GM23248 (cell line): ENCODE data around the gene CYTH4. TPM values are rescaled to one million over a fixed set of nuclear protein-coding genes. Genes with fewer than 3 reads are reported as not detected.

Experiments
- DNase-seq: peaks from one replicate; pipeline ENCODE4 v3.0.0-alpha.2; 2015
- H2AFZ ChIP-seq: fragments of 200-600 bp; sonication (generic); 2 replicates; pipeline ENCODE4 v1.6.1; 2016; ENCODE audit warnings: antibody characterized with exemption
- H3F3A ChIP-seq: fragments of 200-600 bp; sonication (generic); 2 replicates; pipeline ENCODE4 v1.6.1; 2016; ENCODE audit warnings: mild to moderate bottlenecking, antibody characterized with exemption, mixed run types; ENCODE audit not compliant: insufficient read depth
- H3K27ac ChIP-seq: fragments of 200-600 bp; sonication (generic); 2 replicates; pipeline ENCODE4 v1.5.1; 2016; ENCODE audit warnings: mild to moderate bottlenecking
- H3K27me3 ChIP-seq: fragments of 200-600 bp; sonication (generic); replicated peaks from 2 replicates; pipeline ENCODE4 v1.6.1; 2016; ENCODE audit warnings: mild to moderate bottlenecking; ENCODE audit not compliant: insufficient read depth
- H3K36me3 ChIP-seq: fragments of 200-600 bp; sonication (generic); 2 replicates; pipeline ENCODE4 v1.6.1; 2016; ENCODE audit warnings: low read depth, mild to moderate bottlenecking
- H3K4me1 ChIP-seq: fragments of 200-600 bp; sonication (generic); 2 replicates; pipeline ENCODE4 v1.6.1; 2016; ENCODE audit warnings: mild to moderate bottlenecking; ENCODE audit not compliant: insufficient read depth
- H3K4me2 ChIP-seq: fragments of 200-600 bp; sonication (generic); one replicate; pipeline ENCODE4 v1.6.1; 2016; ENCODE audit warnings: mild to moderate bottlenecking; ENCODE audit not compliant: unreplicated experiment
- H3K4me3 ChIP-seq: fragments of 200-600 bp; sonication (generic); 2 replicates; pipeline ENCODE4 v1.5.1; 2016; ENCODE audit warnings: mild to moderate bottlenecking
- H3K79me2 ChIP-seq: fragments of 200-600 bp; sonication (generic); 2 replicates; pipeline ENCODE4 v1.6.1; 2016; ENCODE audit warnings: mild to moderate bottlenecking; ENCODE audit not compliant: insufficient read depth
- H3K9ac ChIP-seq: fragments of 200-600 bp; sonication (generic); 2 replicates; pipeline ENCODE4 v1.6.1; 2016; ENCODE audit warnings: mild to moderate bottlenecking
- H3K9me2 ChIP-seq: fragments of 200-600 bp; sonication (generic); 2 replicates; pipeline ENCODE4 v1.6.1; 2016; ENCODE audit warnings: mixed run types, mild to moderate bottlenecking, moderate library complexity; ENCODE audit not compliant: insufficient read depth
- H3K9me3 ChIP-seq: fragments of 200-600 bp; sonication (generic); one replicate; pipeline ENCODE4 v1.6.1; 2017; ENCODE audit warnings: low read depth
- H4K20me1 ChIP-seq: fragments of 200-600 bp; sonication (generic); 2 replicates; pipeline ENCODE4 v1.6.0; 2016; ENCODE audit not compliant: insufficient read depth
- EZH2 ChIP-seq: fragments of 200-600 bp; sonication (generic); IDR thresholded peaks from 2 replicates; pipeline ENCODE4 v1.6.1; 2018; ENCODE audit warnings: antibody characterized with exemption, mild to moderate bottlenecking; ENCODE audit not compliant: insufficient read depth, poor library complexity, severe bottlenecking
- EZH2phosphoT487 ChIP-seq: fragments of 200-600 bp; sonication (generic); IDR thresholded peaks from 2 replicates; pipeline ENCODE4 v1.6.1; 2018; ENCODE audit warnings: antibody characterized with exemption, moderate library complexity, mild to moderate bottlenecking, low read depth; ENCODE audit not compliant: insufficient read depth
- WGBS, 2 experiments: methylation state at CpG; one replicate each; pipeline ENCODE4 v1.1.6; 2015 to 2017; ENCODE audit warnings: low lambda C conversion rate in 2 of 2, low coverage in 1 of 2; ENCODE audit errors: missing lambda C conversion rate in 2 of 2; 5-methylcytosine and 5-hydroxymethylcytosine counted together
- in situ Hi-C: fragments of 300-500 bp; cut with MboI; formaldehyde crosslinking; loops from 2 replicates; pipeline ENCODE4 v1.15.0; 2020
- polyA plus RNA-seq: library from polyadenylated mRNA; unstranded; fragments of >200 nt; fragmentation: Nextera tagmentation; extraction: Ambion mirVana; gene quantifications from 2 replicates; pipeline ENCODE4 v1.2.1, GENCODE V29; 2016
- total RNA-seq: library from RNA; depleted of rRNA; stranded (reverse); fragments of >200 nt; shearing (Covaris generic); gene quantifications from 2 replicates; pipeline ENCODE4 v1.2.3, GENCODE V29; 2014

CYTH4 gene
- total and polyA plus RNA-seq, 2 experiments from 2014 or later = not detected

- WGBS, 2 experiments = 78 to 79% methylated on average over 9 of the region's 9 CpGs
- H3K9ac ChIP-seq = no peak overlapping the region
- in situ Hi-C loops = loop anchor here (10.0 kb wide), 1 partner anchor 142 kb away; no protein-coding TSS in a partner anchor
Observed at GRCh38 chr22:37312549-37313183, 30.4 kb downstream of the CYTH4 start.

DNA sequence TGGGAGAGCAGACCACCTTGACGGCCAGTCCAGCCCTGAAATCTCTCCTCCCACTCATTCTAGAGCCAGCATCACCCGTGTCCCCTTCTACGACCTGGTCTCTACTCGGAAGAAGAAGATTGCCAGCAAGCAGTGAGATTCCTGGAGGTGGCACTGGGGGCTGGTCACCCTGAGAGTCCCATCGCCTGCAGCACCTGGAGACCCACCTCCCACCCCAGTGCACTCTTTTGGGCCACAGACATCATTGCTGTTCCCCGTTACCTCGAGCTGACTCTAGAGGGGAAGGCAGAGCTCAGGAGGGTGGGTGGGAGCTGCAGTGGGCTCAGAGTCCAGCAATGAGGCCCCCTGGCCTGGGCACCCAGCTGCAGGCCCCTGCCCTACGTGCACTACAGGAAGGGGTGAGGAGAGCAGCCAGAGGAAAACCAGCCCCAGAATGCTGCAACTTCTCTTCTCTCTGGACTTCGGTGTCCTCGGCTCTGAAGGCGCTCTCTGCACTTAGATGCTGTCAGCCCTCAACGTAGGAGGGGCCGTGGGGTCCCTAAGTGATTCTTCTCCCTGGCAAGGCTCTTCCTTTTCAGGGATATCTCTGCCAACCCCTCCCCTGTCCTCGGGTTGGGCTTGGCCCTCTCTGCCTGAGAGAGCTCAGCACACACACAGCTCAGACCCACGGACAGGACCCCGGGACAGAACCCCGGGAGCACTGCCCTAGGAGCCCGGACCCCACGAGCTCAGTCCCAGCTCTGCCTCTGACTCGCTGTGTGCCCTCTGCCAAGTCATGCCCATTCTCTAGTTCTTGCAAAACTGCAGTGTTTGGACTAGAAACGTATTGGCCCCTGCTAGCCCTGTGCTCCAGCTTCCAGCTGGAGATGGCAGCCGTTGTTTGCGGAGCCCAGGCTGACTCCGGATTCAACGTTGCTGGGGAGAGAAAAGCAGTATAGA is 31.3 kb downstream of the CYTH4 start:
- 46 to 49% methylated on average over 25 of the region's 25 CpGs for WGBS, 2 experiments
- Histone ChIP-seq H3K4me1 (peaks cover 7% of the 10 kb centered on the region; the same call in 1 of the 2 replicates), H3K9me3 (no peaks in the 10 kb centered on the region), H3K27ac (no peak overlapping the region), H4K20me1 (no peaks in the 10 kb centered on the region), H3K9ac (no peak overlapping the region), H3F3A (no peaks in the 10 kb centered on the region), H3K4me2 (no peak overlapping the region), H3K27me3 (no peaks in the 10 kb centered on the region), H3K79me2 (no peaks in the 10 kb centered on the region), H3K9me2 (no peaks in the 10 kb centered on the region), H2AFZ (no peak overlapping the region), H3K36me3 (no peaks in the 10 kb centered on the region), H3K4me3 (no peak overlapping the region)
- in situ Hi-C loops = loop anchor here (10.0 kb wide), 1 partner anchor 141 kb away; no protein-coding TSS in a partner anchor
- TF ChIP-seq EZH2 (no peak), EZH2phosphoT487 (no peak)
- peak; percentile 56 for DNase-seq

More at GRCh38 chr22:37312549-37313183, 30.4 kb downstream of the CYTH4 start:
- no peak overlapping the region for H3K4me2 ChIP-seq
- TF ChIP-seq EZH2phosphoT487 (no peak), EZH2 (no peak)
- DNase-seq = no peak
- no peaks in the 10 kb centered on the region for H3K36me3 ChIP-seq
- no peaks in the 10 kb centered on the region for H3K9me2 ChIP-seq
- no peak overlapping the region for H2AFZ ChIP-seq
- H3K9me3 ChIP-seq = no peaks in the 10 kb centered on the region
- H3K4me1 ChIP-seq = peaks cover 14% of the 10 kb centered on the region
- no peaks in the 10 kb centered on the region for H4K20me1 ChIP-seq
- H3K4me3 ChIP-seq = no peak overlapping the region
- peaks cover 8% of the 10 kb centered on the region for H3F3A ChIP-seq
- H3K27me3 ChIP-seq = no peaks in the 10 kb centered on the region
- no peaks in the 10 kb centered on the region for H3K79me2 ChIP-seq
- no peak overlapping the region for H3K27ac ChIP-seq

DNA sequence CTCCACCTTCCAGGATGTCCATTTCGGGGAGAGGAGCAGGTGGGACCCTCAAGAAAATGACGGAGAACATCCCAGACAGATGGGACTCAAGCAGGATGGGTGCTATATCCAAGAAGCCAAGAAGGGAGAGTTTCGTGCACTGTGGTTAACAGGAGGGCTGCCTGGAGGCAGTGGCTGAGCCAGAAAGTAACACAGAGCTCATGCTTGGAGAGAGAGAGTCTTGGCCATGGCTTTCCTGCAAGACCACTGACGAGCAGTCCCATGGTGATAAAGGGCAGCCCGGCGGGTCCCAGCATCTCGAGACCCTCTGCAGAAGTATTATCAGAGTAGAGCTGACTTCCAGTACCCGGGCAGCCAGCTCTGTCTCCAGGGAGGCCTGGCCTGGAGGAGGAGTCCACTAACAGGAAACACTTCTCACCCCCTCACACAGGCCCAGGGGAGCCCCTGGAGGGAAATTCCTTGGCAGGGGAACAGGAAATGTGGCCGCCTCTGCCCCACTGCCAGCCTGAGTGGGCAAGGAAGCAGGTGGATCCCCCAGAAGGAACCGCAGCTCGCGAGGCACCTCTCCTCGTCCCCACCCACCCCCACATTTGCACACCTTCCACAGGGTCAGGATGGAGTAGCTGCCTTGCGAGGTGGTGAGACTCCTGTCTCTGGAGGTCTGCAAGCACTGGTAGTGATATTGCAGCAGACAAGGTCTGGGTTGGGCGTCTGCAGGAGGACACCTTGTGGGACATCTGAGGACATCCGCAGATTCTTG is 32.2 kb downstream of the CYTH4 start:
- WGBS, 2 experiments = 59 to 64% methylated on average over 16 of the region's 16 CpGs
- H4K20me1 ChIP-seq = no peaks in the 10 kb centered on the region

DNA sequence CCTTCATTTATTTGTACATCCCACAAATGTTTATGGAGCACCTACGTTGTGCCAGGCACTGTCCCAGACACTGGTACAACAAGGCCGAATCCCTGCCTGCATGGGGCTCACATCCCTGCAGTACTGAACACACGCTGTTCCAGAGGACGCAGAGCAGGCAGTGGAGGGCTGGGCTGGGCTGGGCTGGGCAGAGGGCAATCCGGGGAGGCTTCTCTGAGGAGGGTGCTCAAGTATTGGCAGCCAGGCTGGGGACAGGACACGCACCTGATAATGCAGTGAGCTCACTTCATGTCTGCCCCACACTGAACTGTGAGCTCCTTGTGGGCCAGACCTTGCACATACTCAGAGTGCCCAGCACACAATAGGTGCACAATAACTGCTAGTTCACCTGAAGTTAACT is 34.1 kb downstream of the CYTH4 start:
- Histone ChIP-seq H2AFZ (no peak overlapping the region), H3K4me2 (no peak overlapping the region), H3K27me3 (no peaks in the 10 kb centered on the region), H3K4me3 (no peak overlapping the region), H3K9ac (no peak overlapping the region), H3K9me3 (no peaks in the 10 kb centered on the region), H4K20me1 (no peaks in the 10 kb centered on the region), H3K27ac (no peak overlapping the region), H3K4me1 (no peaks in the 10 kb centered on the region), H3K36me3 (no peaks in the 10 kb centered on the region), H3F3A (peaks cover 7% of the 10 kb centered on the region), H3K9me2 (no peaks in the 10 kb centered on the region), H3K79me2 (no peaks in the 10 kb centered on the region)
- WGBS, 2 experiments = 52 to 59% methylated on average over 5 to 6 of the region's 6 CpGs
- in situ Hi-C loops = loop anchor here (10.0 kb wide), 1 partner anchor 138 kb away; no protein-coding TSS in a partner anchor
- no peak for TF ChIP-seq EZH2phosphoT487
- no peak for DNase-seq

More for the DNA sequence above, 32.2 kb downstream of the CYTH4 start:
- Histone ChIP-seq H3K9me2 (no peaks in the 10 kb centered on the region), H3K79me2 (no peaks in the 10 kb centered on the region), H3K27ac (no peak overlapping the region), H3K4me2 (no peak overlapping the region), H2AFZ (no peak overlapping the region), H3K4me3 (no peak overlapping the region), H3K27me3 (no peaks in the 10 kb centered on the region), H3K9ac (no peak overlapping the region), H3K4me1 (peaks cover 7% of the 10 kb centered on the region; the same call in 1 of the 2 replicates), H3F3A (no peaks in the 10 kb centered on the region), H3K9me3 (no peaks in the 10 kb centered on the region), H3K36me3 (no peaks in the 10 kb centered on the region)
- DNase-seq = no peak
- in situ Hi-C loops = loop anchor here (10.0 kb wide), 1 partner anchor 140 kb away; no protein-coding TSS in a partner anchor
- TF ChIP-seq EZH2 (no peak), EZH2phosphoT487 (no peak)
